Osteoblast (primary cell): Measurements from ENCODE around the gene UNK. TPM values are rescaled to one million over a fixed set of nuclear protein-coding genes. Genes with fewer than 3 reads are reported as not detected.
"Not testable (repeated sequence)": the region's sequence is repeated elsewhere in the genome, so short reads cannot be mapped to it uniquely, and the experiment has no call there.

Source experiments
- DNase-seq: peaks from one replicate; pipeline ENCODE4 v3.0.0; 2011; ENCODE audit warnings: low spot score, mixed read lengths; ENCODE audit not compliant: insufficient read length; ENCODE audit errors: missing footprints
- H2AFZ ChIP-seq: 2 replicates; pipeline ENCODE4 v1.6.0; 2011; ENCODE audit warnings: mild to moderate bottlenecking, low read length
- H3K27ac ChIP-seq: 2 replicates; pipeline ENCODE4 v1.5.1; 2011; ENCODE audit warnings: mild to moderate bottlenecking, low read depth, low read length, moderate library complexity
- H3K27me3 ChIP-seq: 2 replicates; pipeline ENCODE4 v1.6.0; 2012; ENCODE audit warnings: mild to moderate bottlenecking, control low read depth, inconsistent platforms, low read length, moderate library complexity; ENCODE audit not compliant: insufficient read depth
- H3K36me3 ChIP-seq: 2 replicates; pipeline ENCODE4 v1.5.1; 2011; ENCODE audit warnings: mild to moderate bottlenecking, low read length, control low read depth, moderate library complexity; ENCODE audit not compliant: insufficient read depth
- H3K4me1 ChIP-seq: 2 replicates; pipeline ENCODE4 v1.5.1; 2011; ENCODE audit warnings: mild to moderate bottlenecking, low read length, control low read depth, moderate library complexity; ENCODE audit not compliant: insufficient read depth
- H3K4me2 ChIP-seq: 2 replicates; pipeline ENCODE4 v1.6.0; 2011; ENCODE audit warnings: mild to moderate bottlenecking, low read length; ENCODE audit not compliant: insufficient read depth
- H3K4me3 ChIP-seq: fragments of 200-600 bp; sonication (generic); 3 replicates; pipeline ENCODE4 v1.5.1; 2012; ENCODE audit warnings: mild to moderate bottlenecking, low read length, inconsistent platforms; ENCODE audit not compliant: insufficient read depth
- H3K79me2 ChIP-seq: 2 replicates; pipeline ENCODE4 v1.6.0; 2012; ENCODE audit warnings: mild to moderate bottlenecking, low read length, control low read depth, inconsistent platforms; ENCODE audit not compliant: insufficient read depth
- H3K9me3 ChIP-seq: 2 replicates; pipeline ENCODE4 v1.5.1; 2011; ENCODE audit warnings: low read depth, low read length, control low read depth
- H4K20me1 ChIP-seq: 2 replicates; pipeline ENCODE4 v1.6.0; 2012; ENCODE audit warnings: mild to moderate bottlenecking, low read length, control low read depth; ENCODE audit not compliant: insufficient read depth
- CTCF ChIP-seq: IDR thresholded peaks from 2 replicates; pipeline ENCODE4 v1.5.1; 2011; ENCODE audit warnings: mild to moderate bottlenecking, low read depth, low read length, moderate library complexity; ENCODE audit errors: extremely low read depth
- total RNA-seq: library from RNA; depleted of rRNA; stranded (reverse); fragments of >200 nt; gene quantifications from 2 replicates; pipeline ENCODE4 v1.2.3, GENCODE V29; 2012

The UNK gene
- total RNA-seq, 1 donor = 18.5 TPM

- H3K9me3 ChIP-seq, H3K4me3 ChIP-seq, H3K4me2 ChIP-seq, H3K27me3 ChIP-seq, H4K20me1 ChIP-seq, H3K27ac ChIP-seq, H3K79me2 ChIP-seq, H3K36me3 ChIP-seq: not testable (repeated sequence)
- H3K4me1 ChIP-seq = peaks cover 17% of the 10 kb centered on the region
- DNase-seq = peak; percentile 26
- peak overlapping the region; percentile 88 for H2AFZ ChIP-seq
These were observed 84.2 kb downstream of the UNK start for GRCh38 chr17:75868730-75869281.

- Histone ChIP-seq H2AFZ (peak overlapping the region; percentile 88), H4K20me1 (no peaks in the 10 kb centered on the region), H3K4me3 (no peak overlapping the region), H3K4me2 (peak overlapping the region; percentile 7), H3K79me2 (no peaks in the 10 kb centered on the region), H3K4me1 (peaks cover 17% of the 10 kb centered on the region), H3K27me3 (no peaks in the 10 kb centered on the region), H3K27ac (peak overlapping the region; percentile 45), H3K36me3 (no peaks in the 10 kb centered on the region), H3K9me3 (no peaks in the 10 kb centered on the region)
- no peak for TF ChIP-seq CTCF
- DNase-seq = peak; percentile 95
These were observed 84.9 kb downstream of the UNK start for GRCh38 chr17:75869282-75870141.

GRCh38 chr17:75870228-75870627 is 85.6 kb downstream of the UNK start:
- H2AFZ ChIP-seq, H3K9me3 ChIP-seq, H3K36me3 ChIP-seq, H4K20me1 ChIP-seq, H3K27ac ChIP-seq, H3K27me3 ChIP-seq, H3K4me3 ChIP-seq, H3K4me2 ChIP-seq, H3K79me2 ChIP-seq: not testable (repeated sequence)
- DNase-seq = peak; percentile 15
- H3K4me1 ChIP-seq = peaks cover 17% of the 10 kb centered on the region

GRCh38 chr17:75872434-75873351 is 88.1 kb downstream of the UNK start:
- Histone ChIP-seq H3K36me3 (no peaks in the 10 kb centered on the region), H3K79me2 (no peaks in the 10 kb centered on the region), H3K27ac (peak overlapping the region; percentile 80), H3K9me3 (no peaks in the 10 kb centered on the region), H3K4me1 (peaks cover 40% of the 10 kb centered on the region), H4K20me1 (peaks cover 3% of the 10 kb centered on the region), H2AFZ (peak overlapping the region; percentile 63), H3K27me3 (no peaks in the 10 kb centered on the region), H3K4me3 (peak overlapping the region; percentile 16), H3K4me2 (peak overlapping the region; percentile 20)
- no peak for TF ChIP-seq CTCF
- peak; percentile 98 for DNase-seq
